HG03442 (cell line): ENCODE results near the gene INTU.
A peak's percentile ranks its signal among the peaks of the same experiment; 100 is the strongest.
"Not testable (repeated sequence)": the region's sequence is repeated elsewhere in the genome, so short reads cannot be mapped to it uniquely, and the experiment has no call there.

Experiments
- ATAC-seq: cut with Tn5 transposase; IDR thresholded peaks from one replicate; pipeline ENCODE4 v1.9.1; 2021; ENCODE audit warnings: mild to moderate bottlenecking, moderate library complexity; ENCODE audit not compliant: unreplicated experiment

INTU gene

GRCh38 chr4:127642169-127642568 lies 9.4 kb downstream of the INTU start:
- ATAC-seq = no peak

DNA sequence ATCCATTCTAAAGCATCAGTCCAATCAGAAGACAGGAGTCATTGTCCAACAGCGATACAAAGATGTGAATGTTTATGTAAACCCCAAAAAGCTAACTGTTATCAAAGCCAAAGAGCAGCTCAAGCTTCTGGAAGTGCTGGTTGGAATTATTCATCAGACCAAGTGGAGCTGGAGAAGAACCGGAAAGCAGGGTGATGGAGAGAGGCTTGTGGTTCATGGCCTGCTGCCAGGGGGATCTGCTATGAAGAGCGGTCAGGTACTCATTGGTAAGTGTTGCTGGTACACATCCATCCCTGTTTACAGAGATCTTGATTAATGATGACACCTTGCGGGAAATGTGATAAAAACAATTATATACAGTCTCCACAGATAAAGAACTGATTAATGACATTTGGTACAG lies 11.0 kb downstream of the INTU start:
- no peak for ATAC-seq

GRCh38 chr4:127648061-127648460 lies 15.3 kb downstream of the INTU start:
- no peak for ATAC-seq

- not testable (repeated sequence) for ATAC-seq
These were observed 22.8 kb downstream of the INTU start for GRCh38 chr4:127655590-127655989.

DNA sequence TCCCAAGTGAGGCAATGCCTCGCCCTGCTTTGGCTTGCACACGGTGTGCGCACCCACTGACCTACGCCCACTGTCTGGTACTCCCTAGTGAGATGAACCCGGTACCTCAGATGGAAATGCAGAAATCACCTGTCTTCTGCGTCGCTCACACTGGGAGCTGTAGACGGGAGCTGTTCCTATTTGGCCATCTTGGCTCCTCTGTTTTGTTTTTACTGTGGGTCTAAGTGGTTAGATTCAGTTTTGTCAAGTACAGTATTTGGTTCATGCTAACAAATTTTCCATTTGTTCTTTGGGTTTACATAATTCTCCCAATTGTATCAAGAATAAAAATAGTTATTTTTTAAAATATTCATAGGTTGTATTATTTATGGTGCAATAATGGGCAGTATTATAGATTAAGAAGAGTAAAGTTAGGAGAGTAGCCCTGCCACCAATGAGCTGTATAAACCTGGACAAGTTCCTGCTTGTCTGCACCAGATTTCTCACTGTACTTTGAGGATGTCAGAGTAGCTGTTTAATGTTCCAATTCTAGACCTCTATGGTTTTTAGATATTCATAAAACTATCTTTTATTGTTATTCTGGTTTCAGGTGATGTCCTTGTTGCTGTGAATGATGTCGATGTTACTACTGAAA lies 23.4 kb downstream of the INTU start:
- no peak for ATAC-seq

- ATAC-seq = no peak
These were observed 27.6 kb downstream of the INTU start for GRCh38 chr4:127660284-127660885.

GRCh38 chr4:127667116-127667515 lies 34.4 kb downstream of the INTU start:
- no peak for ATAC-seq

DNA sequence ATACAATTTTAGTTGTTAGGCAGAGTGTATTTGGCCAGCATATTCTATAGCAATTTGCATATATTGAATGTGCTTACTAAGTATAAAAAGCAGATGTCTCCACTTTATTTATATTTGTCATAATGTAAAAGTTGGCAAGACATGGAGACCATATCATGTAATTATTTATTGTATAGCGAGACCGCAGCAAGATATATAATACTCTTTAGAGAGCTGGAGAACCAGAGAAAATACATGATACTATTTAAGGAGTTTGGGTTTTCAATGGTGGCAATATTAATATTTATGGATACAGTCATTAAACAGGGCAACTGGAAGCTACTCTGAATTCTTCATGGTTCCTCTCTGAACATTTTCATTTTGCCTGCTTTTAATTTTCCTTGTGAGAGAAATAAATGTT lies 35.0 kb downstream of the INTU start:
- ATAC-seq = no peak

GRCh38 chr4:127668770-127669169 lies 36.0 kb downstream of the INTU start:
- no peak for ATAC-seq

GRCh38 chr4:127669691-127670090 lies 36.9 kb downstream of the INTU start:
- ATAC-seq = no peak

DNA sequence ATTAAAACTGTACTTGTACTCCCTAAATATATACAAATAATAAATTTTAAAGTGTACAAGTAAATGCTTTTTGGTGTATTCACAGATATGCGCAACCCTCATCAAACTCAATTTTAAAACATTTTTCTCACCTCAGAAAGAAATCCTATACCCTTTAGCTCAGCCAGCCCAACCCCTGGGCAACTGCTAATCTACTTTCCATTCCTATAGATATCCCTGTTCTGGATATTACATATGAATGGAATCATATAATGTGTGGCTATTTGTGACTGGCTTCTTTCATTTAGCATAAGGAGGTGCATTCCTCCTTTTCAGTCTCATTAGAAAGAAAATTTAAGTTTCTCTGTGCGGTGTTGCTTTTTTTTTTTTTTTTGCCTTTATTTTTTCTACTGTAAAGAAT lies 39.4 kb downstream of the INTU start:
- no peak for ATAC-seq

DNA sequence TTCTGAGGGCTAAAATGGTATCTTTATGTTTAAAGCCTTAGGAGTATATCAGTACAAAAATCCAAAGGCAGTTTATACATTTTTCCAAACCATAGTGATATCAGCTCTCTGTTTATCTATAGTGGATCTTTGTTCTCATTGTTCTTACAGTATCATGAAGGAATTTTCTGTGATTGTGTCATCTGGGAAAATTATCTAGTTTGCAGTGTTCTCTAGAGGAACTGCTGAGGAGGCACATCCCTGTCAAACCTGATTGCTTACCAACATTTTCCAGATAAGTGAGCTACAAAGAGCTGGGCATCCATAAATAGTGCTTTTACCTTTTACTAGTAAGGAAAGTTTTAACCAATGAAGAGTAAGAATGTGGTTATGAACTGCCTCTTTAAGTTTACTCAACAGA lies 52.5 kb downstream of the INTU start:
- no peak for ATAC-seq

DNA sequence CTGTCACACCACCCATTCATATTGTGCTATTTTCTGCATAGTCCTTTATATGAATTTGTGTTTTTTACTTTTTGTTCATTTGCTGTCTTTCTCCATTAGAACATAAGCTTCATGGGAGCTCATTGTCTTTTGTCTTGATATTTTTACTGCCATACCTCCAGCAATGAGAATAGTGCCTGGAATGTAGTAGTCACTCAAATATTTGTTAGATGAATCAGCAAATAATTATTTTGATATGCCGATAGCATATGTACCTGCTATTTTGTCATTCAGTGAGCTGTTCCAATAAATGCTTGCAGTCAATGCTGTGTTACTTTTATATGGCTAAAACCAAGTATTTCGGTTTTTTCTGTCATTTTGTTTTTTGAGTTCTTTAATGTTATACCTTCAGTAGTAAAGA lies 53.9 kb downstream of the INTU start:
- ATAC-seq = no peak

- no peak for ATAC-seq
These were observed 54.8 kb downstream of the INTU start for GRCh38 chr4:127687580-127687979.

- peak; percentile 100 for ATAC-seq
These were observed 66.0 kb downstream of the INTU start for GRCh38 chr4:127698789-127699200.

GRCh38 chr4:127708985-127709384 lies 76.2 kb downstream of the INTU start:
- no peak for ATAC-seq

GRCh38 chr4:127709456-127709855 lies 76.7 kb downstream of the INTU start:
- no peak for ATAC-seq

GRCh38 chr4:127730142-127730913 lies 97.6 kb downstream of the INTU start, which contains the start of gene SLC25A31:
TSS of gene SLC25A31 (plus strand) at chr4:127730400. CDS start at chr4:127730546, 146 bp downstream.
- no peak for ATAC-seq

GRCh38 chr4:127731406-127731805 lies 98.6 kb downstream of the INTU start:
- no peak for ATAC-seq

DNA sequence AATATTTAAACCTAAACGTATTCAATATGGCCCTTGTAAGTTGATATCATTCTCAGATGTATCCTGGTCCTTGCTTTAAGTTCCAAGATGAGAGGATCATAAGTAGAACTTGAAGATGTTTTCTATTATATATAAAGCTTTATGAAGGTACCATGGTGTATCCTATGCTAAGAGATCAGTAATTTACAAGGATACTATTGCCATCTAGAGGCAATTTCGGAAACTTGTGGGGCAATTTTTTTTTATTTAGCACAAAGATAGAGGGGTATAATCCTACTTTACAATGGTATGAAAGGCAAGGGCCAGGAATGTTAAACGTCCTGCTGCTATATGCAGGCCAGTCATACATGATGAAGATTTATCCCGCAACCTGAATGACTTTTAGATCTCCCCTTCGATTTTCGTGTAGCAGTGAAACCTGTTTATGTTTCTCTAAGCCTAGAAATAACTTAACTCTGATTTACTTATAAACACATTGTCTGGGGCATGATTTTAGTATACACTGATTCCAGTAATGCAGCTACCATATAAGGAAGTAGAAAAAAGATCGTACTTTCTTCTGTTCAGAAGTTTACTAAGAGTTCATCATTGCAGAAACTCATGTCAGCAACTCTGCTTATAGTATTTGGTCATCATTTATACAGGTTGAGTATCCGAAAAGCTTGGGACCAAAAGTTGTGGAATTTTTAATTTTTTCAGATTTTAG lies 100.0 kb downstream of the INTU start:
- peak; percentile 88 for ATAC-seq

- no peak for ATAC-seq
These were observed 102.2 kb downstream of the INTU start for GRCh38 chr4:127734976-127735375.
